GM21619 (cell line): ENCODE data around the gene SLC24A4.

Source experiments
- ATAC-seq: cut with Tn5 transposase; IDR thresholded peaks from one replicate; pipeline ENCODE4 v1.9.1; 2021; ENCODE audit not compliant: unreplicated experiment

Gene SLC24A4

DNA sequence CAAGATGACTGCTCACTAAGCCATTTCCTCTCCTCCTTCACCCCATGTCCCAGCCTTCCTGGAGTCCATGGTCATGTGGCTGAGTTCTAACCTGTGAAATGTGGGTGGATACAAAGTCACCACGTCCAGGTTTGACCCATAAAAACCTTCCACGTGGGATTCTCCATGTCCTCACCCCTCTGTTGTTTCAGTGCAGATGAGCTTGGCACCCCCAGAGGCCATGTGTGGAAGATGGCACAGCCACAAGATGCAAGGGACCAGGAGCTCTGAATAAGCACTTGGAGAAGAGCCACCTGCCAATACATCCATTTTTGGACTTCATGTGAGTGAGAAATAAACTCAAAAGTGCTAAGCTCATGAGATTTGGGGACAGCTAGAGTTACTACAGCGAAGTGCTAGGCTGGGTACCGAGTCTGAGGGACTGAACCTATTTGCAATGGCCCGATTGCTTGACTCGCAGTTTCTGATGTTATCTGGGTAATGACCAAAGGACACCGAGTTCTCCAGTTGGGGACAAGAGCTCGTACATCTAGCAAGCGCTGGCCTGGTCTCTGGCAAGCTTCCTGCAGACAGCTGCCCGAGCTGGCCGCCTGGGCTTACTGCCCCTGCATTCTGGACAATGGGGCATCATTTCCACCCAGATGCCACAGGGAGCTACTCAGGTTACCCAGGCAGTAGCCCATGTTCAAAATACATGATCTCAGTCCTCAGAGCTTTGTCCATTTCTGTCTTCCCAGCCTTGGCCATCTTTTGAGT lies 7.7 kb upstream of the SLC24A4 start:
- ATAC-seq, result no peak

GRCh38 chr14:92316176-92316575 lies 6.8 kb upstream of the SLC24A4 start:
- no peak for ATAC-seq

DNA sequence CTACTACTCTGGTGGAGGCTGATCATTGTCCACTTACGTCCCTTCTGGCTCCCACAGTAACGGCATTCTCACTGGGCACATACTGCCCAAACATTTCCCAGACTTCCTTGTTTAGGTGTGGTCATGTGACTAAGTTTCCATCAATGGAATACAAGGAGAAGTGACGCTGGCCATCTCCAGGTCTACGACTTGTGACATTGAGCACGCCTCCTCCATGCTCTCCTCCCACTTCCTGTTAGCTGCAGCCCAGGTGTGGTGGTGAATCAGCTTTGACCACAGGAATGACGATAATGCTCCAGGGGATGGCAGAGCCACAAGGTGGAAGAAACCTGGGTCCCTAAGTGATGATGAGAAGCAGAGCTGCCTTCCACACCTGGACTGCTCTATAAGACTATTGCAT lies 6.0 kb upstream of the SLC24A4 start:
- no peak for ATAC-seq

DNA sequence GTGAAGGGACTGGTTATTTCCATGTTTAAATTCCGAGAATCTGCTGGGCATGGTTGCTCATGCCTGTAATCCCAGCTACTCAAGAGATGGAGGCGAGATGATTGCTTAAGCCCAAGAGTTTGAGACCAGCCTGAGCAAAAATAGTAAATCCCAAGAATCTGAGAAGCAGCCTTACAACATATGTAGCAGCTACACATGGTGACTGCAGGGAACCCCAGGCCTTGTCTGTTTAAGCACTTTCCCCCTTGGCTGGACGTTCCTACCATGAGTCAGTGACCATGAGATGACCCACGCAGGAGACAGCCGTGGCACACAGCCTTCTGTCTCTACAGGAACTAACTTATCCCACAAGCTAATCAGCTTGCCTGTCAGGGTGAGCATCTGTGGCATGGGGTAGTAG lies 5.5 kb upstream of the SLC24A4 start:
- no peak for ATAC-seq

- ATAC-seq, result no peak
Observed at GRCh38 chr14:92321701-92322100, 1.3 kb upstream of the SLC24A4 start.

GRCh38 chr14:92322516-92322915 lies 449 bp upstream of the SLC24A4 start:
- ATAC-seq, result no peak

DNA sequence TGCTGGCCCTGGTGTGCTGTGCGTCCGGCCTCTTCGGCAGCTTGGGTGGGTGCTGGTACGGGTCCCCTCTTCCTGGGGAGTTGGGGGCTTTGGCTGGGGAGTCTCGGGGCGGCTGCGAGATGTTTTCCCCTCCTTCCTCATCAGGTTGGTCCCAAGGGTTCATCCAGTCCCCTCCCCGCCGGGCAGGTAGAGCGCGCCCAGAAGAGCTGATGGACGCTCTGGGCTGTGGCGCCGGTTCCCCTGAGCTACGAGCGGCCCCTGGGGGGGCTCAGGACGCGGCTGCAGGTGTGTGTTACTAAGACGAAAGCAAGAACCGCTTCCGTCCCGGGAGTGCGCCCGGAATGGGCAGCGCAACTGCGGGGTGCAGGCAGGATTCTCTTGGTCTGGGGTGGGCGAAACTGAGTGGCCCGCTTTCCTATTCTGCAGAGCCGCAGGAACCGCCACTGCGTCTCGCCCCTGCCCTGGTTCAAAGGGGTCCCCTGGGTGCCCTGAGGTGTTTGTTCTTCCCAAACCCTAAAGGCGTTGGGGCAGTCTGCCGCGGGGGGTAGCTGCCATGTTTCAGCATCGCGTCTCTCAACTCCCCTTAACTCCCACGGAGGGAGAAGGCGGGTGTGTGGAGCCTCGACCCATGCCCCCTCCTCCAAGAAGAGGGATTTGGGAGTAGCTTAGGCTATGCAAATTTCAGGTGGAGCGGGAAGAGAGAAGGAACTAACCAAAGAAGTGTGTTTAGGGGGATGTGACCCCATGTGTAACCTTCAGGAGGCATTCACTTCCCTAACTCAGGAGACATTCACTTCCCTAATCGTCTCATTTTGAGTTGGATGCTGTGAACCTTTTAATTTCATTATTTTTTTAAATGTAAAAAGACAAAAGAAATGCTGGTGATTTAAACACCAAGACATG lies 1.2 kb downstream of the SLC24A4 start:
- no peak for ATAC-seq

DNA sequence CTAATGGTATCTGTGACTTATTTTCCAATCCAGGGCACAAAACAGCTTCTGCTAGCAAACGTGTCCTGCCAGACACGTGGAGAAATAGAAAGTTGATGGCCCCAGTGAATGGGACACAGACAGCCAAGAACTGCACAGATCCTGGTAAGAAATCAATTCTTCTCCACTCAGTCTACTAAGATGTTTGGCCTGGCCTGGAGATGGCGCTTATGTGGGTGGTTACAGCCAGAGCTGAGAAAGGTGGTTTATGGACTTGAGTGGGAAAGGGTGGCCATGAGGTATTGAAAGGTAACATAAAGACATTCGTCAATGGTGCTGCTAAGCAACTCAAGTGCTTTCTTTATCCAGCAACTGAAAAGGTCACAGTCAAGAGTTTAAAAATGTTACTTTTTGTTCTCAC lies 2.9 kb downstream of the SLC24A4 start:
- no peak for ATAC-seq

DNA sequence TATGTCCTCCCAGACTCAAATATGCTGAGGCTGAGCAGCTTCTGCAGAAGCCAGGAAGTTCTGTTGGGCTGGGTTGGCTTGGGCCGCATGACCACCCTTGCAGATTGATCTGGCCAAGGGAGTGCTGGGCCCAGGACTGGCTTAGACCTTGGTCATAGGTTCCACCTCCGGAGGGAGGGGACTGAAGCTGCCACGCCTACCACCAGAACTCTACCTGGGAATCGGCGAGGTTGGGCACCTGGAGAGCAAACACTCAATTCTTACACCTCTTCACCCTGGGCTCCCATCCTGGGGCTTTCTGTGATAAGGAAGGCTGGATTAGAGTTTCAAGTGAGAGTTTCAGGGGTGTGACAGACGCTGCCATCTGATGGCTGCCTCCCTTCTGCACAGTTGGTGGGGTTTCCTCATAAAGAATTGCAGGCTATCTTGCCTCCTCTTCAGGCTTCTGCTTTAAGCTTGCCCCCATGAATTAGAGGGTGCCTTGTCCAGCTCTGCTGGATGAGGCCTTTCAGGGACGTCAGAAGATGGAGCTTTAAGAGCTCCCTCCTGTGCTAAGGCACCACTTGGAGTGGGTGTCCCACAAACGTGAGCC lies 5.8 kb downstream of the SLC24A4 start:
- ATAC-seq, result no peak

GRCh38 chr14:92334050-92334449 lies 11.1 kb downstream of the SLC24A4 start:
- ATAC-seq, result no peak

GRCh38 chr14:92336363-92336762 lies 13.4 kb downstream of the SLC24A4 start:
- no peak for ATAC-seq

GRCh38 chr14:92339426-92339825 lies 16.5 kb downstream of the SLC24A4 start:
- ATAC-seq, result no peak

GRCh38 chr14:92340071-92340470 lies 17.1 kb downstream of the SLC24A4 start:
- ATAC-seq, result no peak

GRCh38 chr14:92340931-92341330 lies 18.0 kb downstream of the SLC24A4 start:
- ATAC-seq, result no peak

- no peak for ATAC-seq
Observed at GRCh38 chr14:92341791-92342190, 18.8 kb downstream of the SLC24A4 start.

- ATAC-seq, result no peak
Observed at GRCh38 chr14:92348154-92348553, 25.2 kb downstream of the SLC24A4 start.

- no peak for ATAC-seq
Observed at GRCh38 chr14:92351750-92352149, 28.8 kb downstream of the SLC24A4 start.

GRCh38 chr14:92352158-92352985 lies 29.4 kb downstream of the SLC24A4 start:
- ATAC-seq, result no peak

DNA sequence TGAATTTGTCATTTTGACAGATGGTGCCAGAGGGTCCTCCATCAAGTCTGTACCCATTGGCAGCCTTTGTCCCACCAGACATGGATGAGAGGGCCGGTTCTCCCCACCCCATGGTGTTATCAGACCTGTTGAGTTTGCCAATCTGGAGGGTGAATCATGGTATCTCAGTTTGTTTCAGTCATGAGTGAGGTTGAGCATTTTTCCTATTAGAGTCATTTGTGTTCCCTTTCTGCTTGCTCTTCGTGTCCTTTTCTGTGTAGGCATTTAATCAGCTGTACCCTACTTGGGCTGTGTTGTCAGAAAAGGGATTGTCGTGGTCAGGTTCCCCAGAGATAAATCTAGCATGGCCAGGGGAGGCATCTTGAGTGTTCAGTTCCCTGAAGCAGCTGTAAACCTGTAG lies 30.5 kb downstream of the SLC24A4 start:
- no peak for ATAC-seq

- ATAC-seq, result no peak
Observed at GRCh38 chr14:92356677-92357076, 33.7 kb downstream of the SLC24A4 start.
